GM12891 (cell line): Measurements from ENCODE around the gene MSL1. TPM values are rescaled to one million over a fixed set of nuclear protein-coding genes. Genes with fewer than 3 reads are reported as not detected.
A peak's percentile ranks its signal among the peaks of the same experiment; 100 is the strongest.

ENCODE experiments used
- DNase-seq: peaks from one replicate; pipeline ENCODE4 v3.0.0; 2011; ENCODE audit warnings: low spot score; ENCODE audit not compliant: insufficient read length
- FAIRE-seq: peaks from 2 replicates; lab custom pipeline; 2011; peaks lifted over from hg19 to GRCh38; lab: Jason Lieb, UNC
- PAX5 ChIP-seq: IDR thresholded peaks from 2 replicates; pipeline ENCODE4 v1.6.1; 2011; ENCODE audit warnings: low read length, moderate library complexity, mild to moderate bottlenecking; ENCODE audit not compliant: insufficient read depth, severe bottlenecking
- POLR2A ChIP-seq: IDR thresholded peaks from 2 replicates; pipeline ENCODE4 v1.6.1; 2011; ENCODE audit warnings: low read depth, low read length, control low read depth
- POLR2AphosphoS5 ChIP-seq: IDR thresholded peaks from 2 replicates; pipeline ENCODE4 v1.6.1; 2011; ENCODE audit warnings: low read depth, low read length, control low read depth
- POU2F2 ChIP-seq: IDR thresholded peaks from 2 replicates; pipeline ENCODE4 v1.6.1; 2011; ENCODE audit warnings: low read depth, mild to moderate bottlenecking, control low read depth, low read length, moderate library complexity
- SPI1 ChIP-seq: IDR thresholded peaks from 2 replicates; pipeline ENCODE4 v1.6.1; 2011; ENCODE audit warnings: low read depth, low read length, control low read depth
- TAF1 ChIP-seq: IDR thresholded peaks from 2 replicates; pipeline ENCODE4 v1.6.1; 2011; ENCODE audit warnings: low read depth, low read length, control low read depth
- polyA plus RNA-seq: library from polyadenylated mRNA; unstranded; fragments of >200 nt; gene quantifications from one replicate; pipeline ENCODE4 v1.2.1, GENCODE V29; 2012; ENCODE audit warnings: low read depth, missing spikeins, inconsistent platforms; ENCODE audit not compliant: missing spikeins

Gene MSL1, protein sequence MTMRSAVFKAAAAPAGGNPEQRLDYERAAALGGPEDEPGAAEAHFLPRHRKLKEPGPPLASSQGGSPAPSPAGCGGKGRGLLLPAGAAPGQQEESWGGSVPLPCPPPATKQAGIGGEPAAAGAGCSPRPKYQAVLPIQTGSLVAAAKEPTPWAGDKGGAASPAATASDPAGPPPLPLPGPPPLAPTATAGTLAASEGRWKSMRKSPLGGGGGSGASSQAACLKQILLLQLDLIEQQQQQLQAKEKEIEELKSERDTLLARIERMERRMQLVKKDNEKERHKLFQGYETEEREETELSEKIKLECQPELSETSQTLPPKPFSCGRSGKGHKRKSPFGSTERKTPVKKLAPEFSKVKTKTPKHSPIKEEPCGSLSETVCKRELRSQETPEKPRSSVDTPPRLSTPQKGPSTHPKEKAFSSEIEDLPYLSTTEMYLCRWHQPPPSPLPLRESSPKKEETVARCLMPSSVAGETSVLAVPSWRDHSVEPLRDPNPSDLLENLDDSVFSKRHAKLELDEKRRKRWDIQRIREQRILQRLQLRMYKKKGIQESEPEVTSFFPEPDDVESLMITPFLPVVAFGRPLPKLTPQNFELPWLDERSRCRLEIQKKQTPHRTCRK
- polyA plus RNA-seq: 42.1 TPM

DNA sequence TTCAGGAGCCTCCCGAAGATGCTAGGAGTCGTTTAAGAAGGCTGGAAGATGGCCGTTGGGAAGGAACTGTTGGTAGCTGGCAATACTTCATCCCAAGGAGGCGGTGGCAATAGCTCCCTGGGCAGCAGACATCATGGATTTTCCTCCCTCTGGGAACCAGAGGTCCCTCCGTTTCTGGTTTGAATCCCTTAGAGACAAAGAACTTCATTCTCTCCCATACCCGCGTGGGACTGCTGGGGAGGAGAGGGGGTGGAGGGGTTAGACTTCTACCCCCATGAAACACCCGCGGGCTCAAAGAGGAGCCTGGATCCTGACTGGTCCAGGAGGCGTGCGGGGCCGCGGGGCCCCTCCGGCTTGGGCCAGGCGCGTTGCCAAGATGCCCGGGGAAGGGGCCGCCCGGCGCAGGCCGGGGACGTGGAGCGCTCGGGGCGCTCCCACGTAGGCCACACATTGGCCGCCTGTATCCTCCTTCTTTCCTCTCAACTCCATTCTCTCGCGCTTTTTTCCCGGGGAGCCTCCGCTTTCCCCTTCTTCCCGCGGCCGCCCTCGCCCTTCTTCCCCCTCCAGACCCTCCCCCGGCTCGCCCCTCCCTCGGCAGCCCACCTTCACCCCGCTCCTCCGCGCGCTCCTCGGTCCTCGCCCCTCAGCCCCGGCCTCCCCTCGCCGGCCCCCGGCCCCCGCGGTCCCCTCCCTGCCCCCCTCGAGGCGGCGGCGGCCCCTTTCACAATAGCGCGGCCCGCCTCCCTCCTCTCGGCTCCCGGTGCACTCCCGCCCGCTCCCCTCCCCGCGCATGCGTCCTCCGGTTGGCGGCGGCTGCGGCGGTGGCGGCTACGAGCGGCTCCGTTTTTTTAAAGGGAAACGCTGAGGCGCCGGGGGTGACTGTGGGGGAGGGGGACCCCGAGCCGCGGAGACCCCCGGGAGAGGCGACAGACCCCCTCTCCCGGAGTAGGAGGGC lies at the start of gene MSL1:
Gene MSL1 (plus strand): TSS at position 791 of the 955 bp plus-strand sequence. CDS start 642 bp downstream, outside the sequence.
- peak; percentile 96 for DNase-seq
- no peak for TF ChIP-seq PAX5
- TF ChIP-seq POLR2A: no peak
- TF ChIP-seq POU2F2: no peak
- TF ChIP-seq SPI1: no peak
- TF ChIP-seq TAF1: no peak
- TF ChIP-seq POLR2AphosphoS5: no peak
- FAIRE-seq: peak; percentile 48

DNA sequence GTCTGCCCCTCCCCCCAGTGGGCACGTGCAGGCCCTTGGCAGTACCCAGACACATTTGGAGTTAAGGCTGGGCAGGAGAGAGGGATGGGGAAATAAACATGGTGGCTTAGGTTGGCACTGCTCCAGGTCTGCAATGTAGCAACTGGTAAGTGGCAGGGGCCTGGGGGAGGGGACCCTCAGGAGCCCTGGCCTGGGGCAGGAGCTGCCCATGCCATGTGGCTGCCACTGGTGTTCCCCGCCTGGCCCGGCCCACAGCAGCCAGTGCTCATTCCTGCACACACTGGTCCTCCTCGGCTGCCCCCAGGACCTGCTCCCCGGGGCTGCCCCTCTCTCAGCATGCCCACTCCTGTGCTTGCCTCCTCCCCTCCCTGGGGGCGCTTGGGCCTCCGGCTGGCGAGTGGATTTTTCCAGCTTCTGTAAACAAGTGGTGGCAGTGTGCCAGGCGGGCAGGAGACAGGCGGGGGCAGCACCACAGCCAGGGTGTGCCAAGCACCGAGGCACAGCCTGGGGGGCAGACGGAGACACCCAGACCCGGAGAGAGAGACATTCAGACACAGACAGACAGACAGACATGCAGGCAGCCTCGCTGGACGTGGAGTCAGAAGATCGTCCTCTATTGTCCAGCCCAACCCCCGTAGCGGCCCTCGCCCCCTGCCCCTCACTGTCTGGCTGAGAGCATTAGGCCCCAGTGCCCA lies 49.6 kb upstream of the MSL1 start:
- no peak for TF ChIP-seq POLR2AphosphoS5
- FAIRE-seq (no peak), DNase-seq (no peak)

DNA sequence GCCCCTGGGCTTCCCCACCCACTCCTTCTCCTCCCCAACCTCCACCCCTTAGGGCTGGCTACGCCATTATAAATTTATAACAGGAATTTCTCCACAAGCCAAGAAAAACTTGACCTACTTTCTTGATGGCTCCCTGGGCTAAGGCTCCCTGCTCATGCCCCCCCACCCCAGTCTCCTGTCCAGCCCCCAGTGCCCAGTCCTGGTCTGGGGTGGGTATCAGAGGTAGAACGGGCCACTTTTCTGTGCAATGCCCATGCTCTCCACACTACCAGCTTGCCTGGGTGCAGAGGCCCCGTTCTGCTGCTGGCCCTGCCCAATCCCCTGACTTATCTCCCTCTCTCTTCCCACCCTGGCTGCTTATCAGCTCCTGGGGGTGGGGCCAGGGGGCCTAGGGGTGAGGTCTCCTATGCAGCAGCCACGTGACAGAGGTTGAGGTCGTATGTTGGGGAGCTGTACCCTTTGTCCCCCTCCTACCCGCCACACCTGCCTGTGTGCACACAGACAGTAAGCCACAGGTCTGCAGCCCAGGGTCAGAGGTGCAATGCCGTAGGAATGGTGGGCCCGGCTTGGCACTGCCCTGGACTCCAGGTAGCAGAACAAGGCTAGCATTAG lies 48.9 kb upstream of the MSL1 start:
- DNase-seq (no peak), FAIRE-seq (no peak)
- TF ChIP-seq POLR2A (no peak), PAX5 (no peak), TAF1 (no peak), POU2F2 (no peak), POLR2AphosphoS5 (no peak), SPI1 (no peak)

DNA sequence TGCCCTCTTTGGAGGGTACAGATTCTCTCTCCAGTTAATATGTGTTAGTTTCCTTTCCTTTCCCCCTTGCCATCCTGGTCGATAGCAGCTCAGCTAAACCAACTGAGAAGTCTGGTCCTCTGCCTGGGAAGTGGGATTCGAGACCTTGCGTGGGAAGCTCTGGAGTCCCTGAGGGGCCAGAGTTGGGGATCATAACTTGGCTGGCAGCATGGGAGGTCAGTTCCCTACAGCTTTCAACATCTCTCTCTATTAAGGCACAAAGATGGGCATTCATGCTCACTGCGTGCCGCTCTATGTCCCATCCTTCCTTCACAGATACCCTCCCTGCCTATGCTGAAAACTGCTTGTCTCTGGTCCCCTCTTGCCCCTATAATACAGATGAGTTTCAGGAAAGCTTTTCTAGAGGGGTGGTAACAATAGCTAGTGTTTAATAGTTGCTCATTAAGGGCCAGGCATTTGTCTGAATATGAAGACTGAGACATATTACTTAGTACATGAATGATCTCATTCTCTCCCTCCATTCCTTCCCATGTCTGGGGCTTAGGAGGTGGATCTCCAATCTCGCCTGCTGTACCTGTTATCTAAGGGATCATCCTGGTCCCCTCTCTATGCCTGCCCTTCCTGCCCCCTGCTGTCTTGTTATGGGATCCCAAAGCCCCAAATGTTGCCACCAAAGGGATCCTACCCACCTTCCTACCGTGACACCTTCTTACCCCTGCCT lies 48.2 kb upstream of the MSL1 start:
- TF ChIP-seq POLR2AphosphoS5 (no peak), SPI1 (no peak), PAX5 (no peak), TAF1 (no peak)
- FAIRE-seq (no peak), DNase-seq (no peak)

DNA sequence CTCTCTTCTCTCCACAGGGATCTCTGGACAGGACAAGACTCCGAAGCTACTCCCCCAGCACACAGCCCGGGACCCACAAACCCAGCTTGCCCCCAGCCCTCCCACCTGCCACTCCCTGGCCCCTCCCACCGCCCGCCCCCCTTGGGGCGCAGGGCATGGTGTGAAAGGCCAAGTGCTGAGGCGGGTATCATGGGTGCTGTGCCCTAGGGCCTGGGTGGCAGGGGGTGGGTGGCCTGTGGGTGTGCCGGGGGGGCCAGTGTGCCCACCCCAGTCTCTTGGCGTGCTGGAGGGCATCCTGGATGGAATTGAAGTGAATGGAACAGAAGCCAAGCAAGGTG lies 47.6 kb upstream of the MSL1 start:
- TF ChIP-seq SPI1 (no peak), POLR2AphosphoS5 (no peak), PAX5 (no peak), POU2F2 (no peak)
- FAIRE-seq (no peak), DNase-seq (no peak)

DNA sequence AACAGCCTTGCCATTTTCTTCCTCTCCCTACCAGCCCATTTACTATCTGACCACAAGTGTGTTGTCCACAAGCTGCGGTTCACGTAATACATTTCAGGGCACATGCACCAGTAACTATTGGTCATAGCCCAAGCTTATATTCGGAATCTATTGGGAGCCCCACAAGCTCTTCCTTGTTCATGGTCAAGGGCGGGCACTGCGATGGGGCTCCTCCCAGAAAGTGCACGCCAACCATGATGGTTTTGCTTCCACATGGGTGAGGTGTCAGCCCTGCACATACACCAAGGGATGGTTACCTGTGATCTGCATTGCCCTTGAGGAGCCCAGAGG lies 46.9 kb upstream of the MSL1 start:
- TF ChIP-seq PAX5 (no peak), POLR2A (no peak), POU2F2 (no peak), POLR2AphosphoS5 (no peak), TAF1 (no peak), SPI1 (no peak)
- FAIRE-seq: no peak
- DNase-seq: no peak

DNA sequence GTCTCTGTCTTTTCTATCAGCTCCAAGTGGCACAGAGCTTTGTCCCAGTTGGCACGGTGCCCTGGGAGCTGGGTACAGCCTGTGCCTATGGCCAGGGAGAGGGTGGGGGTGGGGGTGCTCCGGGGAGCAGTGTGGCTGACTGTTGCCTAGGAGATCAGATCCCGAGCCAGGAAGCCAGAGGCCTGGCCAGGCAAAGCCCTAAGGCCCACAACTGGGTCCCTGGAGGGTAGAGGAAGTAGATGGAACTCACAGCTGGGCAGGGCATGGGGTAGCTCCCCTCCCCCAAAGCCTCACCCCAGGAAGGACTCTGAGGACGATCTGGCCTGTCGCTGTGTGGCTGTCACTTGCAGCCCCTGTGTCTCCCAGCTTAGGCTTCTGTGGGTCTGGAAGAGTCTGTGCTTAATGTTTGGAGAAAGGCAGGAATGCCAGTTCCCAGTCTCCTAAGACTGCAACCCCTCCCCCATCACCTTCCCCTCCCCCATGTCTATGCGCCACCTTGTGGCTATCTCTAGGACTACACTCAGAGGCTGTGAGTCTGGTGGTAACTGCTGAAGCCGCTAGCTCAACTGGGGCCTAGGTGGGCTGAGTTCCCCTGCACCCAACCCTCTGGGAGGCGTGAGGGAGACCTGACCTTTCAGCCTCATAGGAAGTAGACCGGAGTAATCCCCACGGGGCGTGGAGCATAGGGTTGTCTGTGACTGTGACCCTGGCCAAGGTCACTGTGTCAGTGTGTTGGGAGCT lies 46.4 kb upstream of the MSL1 start:
- FAIRE-seq (peak; percentile 93), DNase-seq (no peak)
- TF ChIP-seq POLR2A: no peak
- no peak for TF ChIP-seq SPI1
- TF ChIP-seq POU2F2: no peak
- no peak for TF ChIP-seq POLR2AphosphoS5
- no peak for TF ChIP-seq TAF1
- TF ChIP-seq PAX5: no peak

DNA sequence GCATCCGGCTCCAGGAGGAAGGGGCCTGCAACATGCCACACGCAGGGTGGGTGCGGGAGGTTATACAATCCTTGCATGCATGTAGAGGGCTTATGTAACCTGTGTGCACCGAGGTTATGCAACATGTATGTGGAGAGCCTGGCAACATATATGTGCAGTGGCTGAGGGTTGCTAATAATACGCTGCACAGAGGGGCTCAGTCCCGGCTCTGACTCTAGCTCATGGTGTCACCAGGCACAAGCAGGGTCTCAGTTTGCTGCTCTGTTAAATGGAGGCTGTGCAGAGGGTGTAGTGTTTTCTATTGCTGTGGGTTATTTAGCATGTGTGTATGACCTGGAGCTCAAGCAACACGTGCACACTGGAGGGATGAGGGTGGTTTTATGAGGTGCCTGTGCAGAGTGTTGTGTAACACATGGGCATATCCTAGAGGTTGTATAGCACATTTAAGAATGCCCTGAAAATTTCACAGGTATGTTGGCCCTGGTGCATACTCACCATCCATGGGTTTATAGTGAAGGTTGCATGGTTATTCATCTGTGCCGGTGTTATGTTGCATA lies 45.8 kb upstream of the MSL1 start:
- no peak for TF ChIP-seq TAF1
- TF ChIP-seq POLR2A: no peak
- no peak for TF ChIP-seq POLR2AphosphoS5
- no peak for TF ChIP-seq PAX5
- TF ChIP-seq POU2F2: no peak
- no peak for TF ChIP-seq SPI1
- FAIRE-seq (peak; percentile 16), DNase-seq (no peak)
